M059J (cell line): Measurements from ENCODE around the gene MORN3. TPM values are rescaled to one million over a fixed set of nuclear protein-coding genes. Genes with fewer than 3 reads are reported as not detected.
"Not testable (repeated sequence)": the region's sequence is repeated elsewhere in the genome, so short reads cannot be mapped to it uniquely, and the experiment has no call there.

Experiments used
- DNase-seq: peaks from one replicate; pipeline ENCODE4 v3.0.0-alpha.2; 2012; ENCODE audit warnings: low read depth
- total RNA-seq: library from RNA; depleted of rRNA; stranded (reverse); fragments of >200 nt; shearing (Covaris generic); gene quantifications from 2 replicates; pipeline ENCODE4 v1.2.3, GENCODE V29; 2014; rRNA removed

The MORN3 gene
- 0.25 TPM in 1 of 2 replicates, not detected in the other for total RNA-seq

GRCh38 chr12:121669521-121669900, at the start of gene MORN3:
Gene MORN3, minus strand, starts transcription at chr12:121669654. Its CDS starts 171 bp downstream, at chr12:121669483.
- no peak for DNase-seq

GRCh38 chr12:121718653-121719239, 49.3 kb upstream of the MORN3 start:
- DNase-seq: peak; percentile 8

- peak; percentile 98 for DNase-seq
Observed at GRCh38 chr12:121717041-121717699, 47.7 kb upstream of the MORN3 start.

- no peak for DNase-seq
Observed at GRCh38 chr12:121715862-121716435, 46.5 kb upstream of the MORN3 start.

- DNase-seq: not testable (repeated sequence)
Observed at GRCh38 chr12:121715055-121715454, 45.6 kb upstream of the MORN3 start.

GRCh38 chr12:121713793-121714192, 44.3 kb upstream of the MORN3 start:
- DNase-seq: peak; percentile 15

GRCh38 chr12:121713257-121713777, 43.9 kb upstream of the MORN3 start:
- DNase-seq: no peak

GRCh38 chr12:121712461-121713256, 43.2 kb upstream of the MORN3 start, which contains the start of gene TMEM120B:
Gene TMEM120B, plus strand, starts transcription at chr12:121712752. Its CDS starts 144 bp downstream, at chr12:121712896.
- DNase-seq: peak; percentile 59

GRCh38 chr12:121712190-121712460, 42.7 kb upstream of the MORN3 start:
- DNase-seq: peak; percentile 48

- peak; percentile 35 for DNase-seq
Observed at GRCh38 chr12:121711361-121712189, 42.1 kb upstream of the MORN3 start.

GRCh38 chr12:121709478-121709961, 40.1 kb upstream of the MORN3 start:
- DNase-seq: peak; percentile 93

- DNase-seq: not testable (repeated sequence)
Observed at GRCh38 chr12:121709064-121709424, 39.6 kb upstream of the MORN3 start.

GRCh38 chr12:121708313-121709063, 39.0 kb upstream of the MORN3 start:
- no peak for DNase-seq

GRCh38 chr12:121705514-121705913, 36.1 kb upstream of the MORN3 start:
- DNase-seq: no peak

GRCh38 chr12:121702944-121703343, 33.5 kb upstream of the MORN3 start:
- no peak for DNase-seq

- no peak for DNase-seq
Observed at GRCh38 chr12:121701667-121702277, 32.3 kb upstream of the MORN3 start.

GRCh38 chr12:121697861-121698260, 28.4 kb upstream of the MORN3 start:
- DNase-seq: not testable (repeated sequence)

- peak; percentile 54 for DNase-seq
Observed at GRCh38 chr12:121697093-121697698, 27.7 kb upstream of the MORN3 start.

- DNase-seq: no peak
Observed at GRCh38 chr12:121693155-121693687, 23.8 kb upstream of the MORN3 start.
